GM12878 (cell line): Measurements from ENCODE around the gene CAST. TPM values are rescaled to one million over a fixed set of nuclear protein-coding genes. Genes with fewer than 3 reads are reported as not detected.

Experiments
- HCFC1 ChIP-seq: fragments of 150-350 bp; IDR thresholded peaks from 2 replicates; pipeline ENCODE4 v1.6.1; 2014; ENCODE audit warnings: low read length
- IKZF1 ChIP-seq: fragments of 450-650 bp; conservative IDR thresholded peaks from 2 replicates; pipeline ENCODE4 v1.6.1; 2017; ENCODE audit warnings: antibody characterized with exemption, mild to moderate bottlenecking
- LARP7 ChIP-seq: fragments of 450-650 bp; IDR thresholded peaks from 2 replicates; pipeline ENCODE4 v1.6.1; 2017; ENCODE audit warnings: mild to moderate bottlenecking
- MYB ChIP-seq: fragments of 150-350 bp; IDR thresholded peaks from 2 replicates; pipeline ENCODE4 v1.6.1; 2014; ENCODE audit warnings: mild to moderate bottlenecking, low read depth, low read length, borderline replicate concordance
- NR2F1 ChIP-seq: fragments of 450-650 bp; conservative IDR thresholded peaks from 2 replicates; pipeline ENCODE4 v1.6.1; 2017; ENCODE audit warnings: mild to moderate bottlenecking
- POLR2AphosphoS5 ChIP-seq: IDR thresholded peaks from 2 replicates; pipeline ENCODE4 v1.6.1; 2011; ENCODE audit warnings: mild to moderate bottlenecking, low read length, inconsistent platforms
- TAF1 ChIP-seq: IDR thresholded peaks from 2 replicates; pipeline ENCODE4 v1.6.1; 2011; ENCODE audit warnings: mild to moderate bottlenecking, low read depth, low read length, borderline replicate concordance
- TCF3 ChIP-seq: IDR thresholded peaks from 2 replicates; pipeline ENCODE4 v1.6.1; 2012; ENCODE audit warnings: low read depth, mild to moderate bottlenecking, low read length, borderline replicate concordance; ENCODE audit not compliant: insufficient read depth
- polyA plus RNA-seq, 11 experiments: library from polyadenylated mRNA; depleted of rRNA in 4 of 11; unstranded in 6 of 11; stranded (reverse) in 5 of 11; fragments of >200 nt; fragmentation: Nextera tagmentation in 4 of 11; fragmentation: Illumina TruSeq in 1 of 11; extraction: Ambion mirVana in 4 of 11; extraction: Trizol in 1 of 11; gene quantifications; 1 replicate in 1 of 11; 2 replicates in 10 of 11; pipeline versions ENCODE4 v1.2.1 to v1.2.3, GENCODE V29; 2011 to 2016; ENCODE audit warnings: inconsistent platforms in 2 of 11, missing spikeins in 2 of 11, low read depth in 1 of 11
- total RNA-seq, 4 experiments: library from RNA; depleted of rRNA in 3 of 4; stranded (reverse); fragments of >200 nt in 3 of 4; fragmentation: Illumina TruSeq in 1 of 4; extraction: Trizol in 1 of 4; gene quantifications; 2 replicates each; pipeline versions ENCODE4 v1.2.1 to v1.2.3, GENCODE V29; 2013 to 2021
- TF ChIP-seq, protein P1 (sequence below): fragments of 450-650 bp; formaldehyde crosslinking; IDR thresholded peaks from 2 replicates; pipeline ENCODE4 v1.4.0; 2022; ENCODE audit warnings: mild to moderate bottlenecking, moderate library complexity
- TF ChIP-seq, protein P2 (sequence below): IDR thresholded peaks from 2 replicates; pipeline ENCODE4 v1.6.1; 2012; ENCODE audit warnings: improper control_type of control experiment, low read depth, low read length; ENCODE audit not compliant: insufficient replicate concordance

The CAST gene
- total and polyA plus RNA-seq, 10 of the 15 experiments (the other 5 are each of a cell fraction or from before 2014, with no cell fraction given) = 31.7 to 140 (median 68.5) TPM

DNA sequence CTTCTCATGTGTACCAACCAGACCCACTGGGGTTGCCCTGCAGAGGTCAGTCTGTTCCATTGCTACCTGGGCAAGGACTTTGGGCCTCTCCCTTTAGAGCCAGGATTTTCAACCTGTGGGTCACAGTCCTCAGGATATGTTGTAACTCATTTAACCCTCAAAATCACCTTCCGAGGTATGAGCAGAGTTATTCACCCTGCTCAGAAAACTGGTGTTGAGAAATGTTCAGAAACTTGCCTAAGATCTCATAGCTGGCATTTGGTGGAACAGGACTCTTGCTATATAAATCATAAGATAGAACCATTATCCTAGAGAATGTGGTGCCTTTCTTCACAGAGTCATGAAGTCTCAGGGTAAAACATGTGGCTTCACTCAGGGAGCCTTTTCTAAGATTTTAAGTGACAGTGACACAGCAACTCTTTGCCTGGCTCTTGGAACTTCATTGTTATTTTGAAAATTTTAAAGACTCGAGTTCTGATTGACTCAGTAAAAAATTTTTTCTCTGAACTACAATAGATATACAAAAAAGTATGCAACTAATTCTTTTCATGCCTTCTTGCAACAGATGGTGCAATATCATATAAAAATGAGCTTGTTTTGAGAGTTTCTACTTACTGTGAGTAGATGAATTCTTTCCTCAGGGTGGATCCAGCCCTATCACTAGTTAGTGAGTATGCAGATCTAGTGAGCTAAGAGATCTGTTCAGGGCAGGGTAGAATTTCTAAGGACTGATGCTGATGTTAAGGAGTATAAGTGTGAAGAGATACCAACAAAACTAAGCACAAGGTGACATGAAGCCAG lies 29.5 kb downstream of the CAST start (continued):
- TF ChIP-seq, protein P1, sequence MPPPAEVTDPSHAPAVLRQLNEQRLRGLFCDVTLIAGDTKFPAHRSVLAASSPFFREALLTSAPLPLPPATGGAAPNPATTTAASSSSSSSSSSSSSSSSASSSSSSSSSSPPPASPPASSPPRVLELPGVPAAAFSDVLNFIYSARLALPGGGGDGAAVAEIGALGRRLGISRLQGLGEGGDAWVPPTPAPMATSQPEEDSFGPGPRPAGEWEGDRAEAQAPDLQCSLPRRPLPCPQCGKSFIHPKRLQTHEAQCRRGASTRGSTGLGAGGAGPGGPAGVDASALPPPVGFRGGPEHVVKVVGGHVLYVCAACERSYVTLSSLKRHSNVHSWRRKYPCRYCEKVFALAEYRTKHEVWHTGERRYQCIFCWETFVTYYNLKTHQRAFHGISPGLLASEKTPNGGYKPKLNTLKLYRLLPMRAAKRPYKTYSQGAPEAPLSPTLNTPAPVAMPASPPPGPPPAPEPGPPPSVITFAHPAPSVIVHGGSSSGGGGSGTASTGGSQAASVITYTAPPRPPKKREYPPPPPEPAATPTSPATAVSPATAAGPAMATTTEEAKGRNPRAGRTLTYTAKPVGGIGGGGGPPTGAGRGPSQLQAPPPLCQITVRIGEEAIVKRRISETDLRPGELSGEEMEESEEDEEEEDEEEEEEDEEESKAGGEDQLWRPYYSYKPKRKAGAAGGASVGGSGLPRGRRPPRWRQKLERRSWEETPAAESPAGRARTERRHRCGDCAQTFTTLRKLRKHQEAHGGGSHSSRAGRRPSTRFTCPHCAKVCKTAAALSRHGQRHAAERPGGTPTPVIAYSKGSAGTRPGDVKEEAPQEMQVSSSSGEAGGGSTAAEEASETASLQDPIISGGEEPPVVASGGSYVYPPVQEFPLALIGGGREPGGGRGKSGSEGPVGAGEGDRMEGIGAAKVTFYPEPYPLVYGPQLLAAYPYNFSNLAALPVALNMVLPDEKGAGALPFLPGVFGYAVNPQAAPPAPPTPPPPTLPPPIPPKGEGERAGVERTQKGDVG (CRISPR knock-in tag) = no peak
- TF ChIP-seq TAF1 (no peak), IKZF1 (no peak), TCF3 (no peak), HCFC1 (no peak), LARP7 (no peak), NR2F1 (no peak), POLR2AphosphoS5 (no peak), MYB (no peak)
- TF ChIP-seq, protein P2, sequence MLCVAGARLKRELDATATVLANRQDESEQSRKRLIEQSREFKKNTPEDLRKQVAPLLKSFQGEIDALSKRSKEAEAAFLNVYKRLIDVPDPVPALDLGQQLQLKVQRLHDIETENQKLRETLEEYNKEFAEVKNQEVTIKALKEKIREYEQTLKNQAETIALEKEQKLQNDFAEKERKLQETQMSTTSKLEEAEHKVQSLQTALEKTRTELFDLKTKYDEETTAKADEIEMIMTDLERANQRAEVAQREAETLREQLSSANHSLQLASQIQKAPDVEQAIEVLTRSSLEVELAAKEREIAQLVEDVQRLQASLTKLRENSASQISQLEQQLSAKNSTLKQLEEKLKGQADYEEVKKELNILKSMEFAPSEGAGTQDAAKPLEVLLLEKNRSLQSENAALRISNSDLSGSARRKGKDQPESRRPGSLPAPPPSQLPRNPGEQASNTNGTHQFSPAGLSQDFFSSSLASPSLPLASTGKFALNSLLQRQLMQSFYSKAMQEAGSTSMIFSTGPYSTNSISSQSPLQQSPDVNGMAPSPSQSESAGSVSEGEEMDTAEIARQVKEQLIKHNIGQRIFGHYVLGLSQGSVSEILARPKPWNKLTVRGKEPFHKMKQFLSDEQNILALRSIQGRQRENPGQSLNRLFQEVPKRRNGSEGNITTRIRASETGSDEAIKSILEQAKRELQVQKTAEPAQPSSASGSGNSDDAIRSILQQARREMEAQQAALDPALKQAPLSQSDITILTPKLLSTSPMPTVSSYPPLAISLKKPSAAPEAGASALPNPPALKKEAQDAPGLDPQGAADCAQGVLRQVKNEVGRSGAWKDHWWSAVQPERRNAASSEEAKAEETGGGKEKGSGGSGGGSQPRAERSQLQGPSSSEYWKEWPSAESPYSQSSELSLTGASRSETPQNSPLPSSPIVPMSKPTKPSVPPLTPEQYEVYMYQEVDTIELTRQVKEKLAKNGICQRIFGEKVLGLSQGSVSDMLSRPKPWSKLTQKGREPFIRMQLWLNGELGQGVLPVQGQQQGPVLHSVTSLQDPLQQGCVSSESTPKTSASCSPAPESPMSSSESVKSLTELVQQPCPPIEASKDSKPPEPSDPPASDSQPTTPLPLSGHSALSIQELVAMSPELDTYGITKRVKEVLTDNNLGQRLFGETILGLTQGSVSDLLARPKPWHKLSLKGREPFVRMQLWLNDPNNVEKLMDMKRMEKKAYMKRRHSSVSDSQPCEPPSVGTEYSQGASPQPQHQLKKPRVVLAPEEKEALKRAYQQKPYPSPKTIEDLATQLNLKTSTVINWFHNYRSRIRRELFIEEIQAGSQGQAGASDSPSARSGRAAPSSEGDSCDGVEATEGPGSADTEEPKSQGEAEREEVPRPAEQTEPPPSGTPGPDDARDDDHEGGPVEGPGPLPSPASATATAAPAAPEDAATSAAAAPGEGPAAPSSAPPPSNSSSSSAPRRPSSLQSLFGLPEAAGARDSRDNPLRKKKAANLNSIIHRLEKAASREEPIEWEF = no peak
